Panc1 (cell line): ENCODE measurements around the gene COMMD7.

Experiments used
- CTCF ChIP-seq: fragments of 450-650 bp; IDR thresholded peaks from 2 replicates; pipeline ENCODE4 v1.5.1; 2017; ENCODE audit warnings: mild to moderate bottlenecking
- POLR2AphosphoS5 ChIP-seq: IDR thresholded peaks from 2 replicates; pipeline ENCODE4 v1.6.1; 2012; ENCODE audit warnings: mild to moderate bottlenecking, low read depth, low read length, moderate library complexity
- REST ChIP-seq, 2 experiments: IDR thresholded peaks; 2 replicates each; pipeline ENCODE4 v1.6.1; 2011 to 2012; ENCODE audit warnings: low read depth in 2 of 2, control low read depth in 1 of 2, low read length in 1 of 2, mild to moderate bottlenecking in 1 of 2, moderate library complexity in 1 of 2; ENCODE audit not compliant: insufficient read depth in 1 of 2
- TCF7L2 ChIP-seq: IDR thresholded peaks from 2 replicates; pipeline ENCODE4 v1.6.1; 2011; ENCODE audit warnings: mild to moderate bottlenecking, low read depth, low read length, inconsistent platforms

GRCh38 chr20:32706486-32706885, 36.8 kb downstream of the COMMD7 start:
- no peak for TF ChIP-seq CTCF
- TF ChIP-seq POLR2AphosphoS5, result no peak
- no peak for TF ChIP-seq REST (IDR thresholded peaks at IDR 0.05; ENCODE audit: insufficient read depth in 1 of 2, low read depth in 2 of 2, low read length in 1 of 2)
- TF ChIP-seq TCF7L2, result no peak
